Vagina (tissue), 2 donors: ENCODE data around the gene PDE3A. TPM values are rescaled to one million over a fixed set of nuclear protein-coding genes. Genes with fewer than 3 reads are reported as not detected.

Source experiments
- DNase-seq, 2 donors: peaks; one replicate each; pipeline ENCODE4 v3.0.0-alpha.2; 2017; ENCODE audit errors: extremely low spot score in 2 of 2
- H3K27ac ChIP-seq: fragments of 200-600 bp; sonication (generic); one replicate; pipeline ENCODE4 v1.5.1; 2019
- H3K27me3 ChIP-seq: fragments of 200-600 bp; sonication (generic); one replicate; pipeline ENCODE4 v1.5.1; 2019
- H3K36me3 ChIP-seq, 2 donors: fragments of 200-600 bp; sonication (generic); one replicate each; pipeline ENCODE4 v1.5.1; 2017 to 2019
- H3K4me1 ChIP-seq: fragments of 200-600 bp; sonication (generic); one replicate; pipeline ENCODE4 v1.5.1; 2019
- H3K4me3 ChIP-seq, 2 donors: fragments of 200-600 bp; sonication (generic); 1 replicate in 1 of 2; 2 replicates in 1 of 2; pipeline ENCODE4 v1.5.1; 2016 to 2019
- H3K9me3 ChIP-seq: fragments of 200-600 bp; sonication (generic); one replicate; pipeline ENCODE4 v1.5.1; 2019
- CTCF ChIP-seq, 3 experiments: fragments of 450-650 bp in 2 of 3; fragments of 200-600 bp in 1 of 3; sonication (generic) in 1 of 3; IDR thresholded peaks; one replicate each; pipeline ENCODE4 v1.5.1; 2017 to 2019; ENCODE audit warnings: antibody characterized with exemption in 3 of 3, mild to moderate bottlenecking in 2 of 3, moderate library complexity in 2 of 3
- POLR2A ChIP-seq, 2 donors: fragments of 450-650 bp; IDR thresholded peaks; one replicate each; pipeline ENCODE4 v1.6.1; 2017; ENCODE audit warnings: antibody characterized with exemption in 2 of 2, mild to moderate bottlenecking in 2 of 2, moderate library complexity in 2 of 2
- POLR2AphosphoS5 ChIP-seq, 2 donors: sonication (generic); formaldehyde crosslinking; IDR thresholded peaks; one replicate each; pipeline ENCODE4 v1.9.0; 2017; ENCODE audit warnings: antibody characterized with exemption in 2 of 2, mild to moderate bottlenecking in 2 of 2, low read depth in 1 of 2; ENCODE audit not compliant: insufficient read depth in 1 of 2
- intact Hi-C: fragments of 100-400 bp; cut with DNase I; formaldehyde crosslinking; loops from one replicate; pipeline ENCODE4 v1.15.1; 2023
- total RNA-seq: library from RNA; depleted of rRNA; stranded (reverse); fragments of >200 nt; gene quantifications from one replicate; pipeline ENCODE4 v1.2.3, GENCODE V29; 2016

Gene PDE3A
- total RNA-seq, 1 donor from 2014 or later: 9.6 TPM

GRCh38 chr12:20444595-20445170 is 76.3 kb downstream of the PDE3A start:
- TF ChIP-seq CTCF (IDR thresholded peaks at IDR 0.05): no peak
- TF ChIP-seq POLR2AphosphoS5 (IDR thresholded peaks at IDR 0.05; ENCODE audit: insufficient read depth in 1 of 2, low read depth in 1 of 2): no peak
- TF ChIP-seq POLR2A (IDR thresholded peaks at IDR 0.05): no peak
- no peak overlapping the region for H3K4me3 ChIP-seq
- intact Hi-C loops: no loop called here
- peaks cover 6% of the 10 kb centered on the region for H3K4me1 ChIP-seq
- DNase-seq: no peak
- no peak overlapping the region for H3K27ac ChIP-seq
- no peaks in the 10 kb centered on the region for H3K27me3 ChIP-seq
- no peaks in the 10 kb centered on the region for H3K9me3 ChIP-seq
- H3K36me3 ChIP-seq: no peaks in the 10 kb centered on the region

- no peaks in the 10 kb centered on the region for H3K36me3 ChIP-seq
- intact Hi-C loops: no loop called here
Observed at GRCh38 chr12:20445687-20446086, 77.3 kb downstream of the PDE3A start.

GRCh38 chr12:20446836-20447235 is 78.5 kb downstream of the PDE3A start:
- no peaks in the 10 kb centered on the region for H3K9me3 ChIP-seq
- TF ChIP-seq POLR2AphosphoS5 (IDR thresholded peaks at IDR 0.05; ENCODE audit: insufficient read depth in 1 of 2, low read depth in 1 of 2): no peak
- TF ChIP-seq POLR2A (IDR thresholded peaks at IDR 0.05): no peak
- no peak for TF ChIP-seq CTCF (IDR thresholded peaks at IDR 0.05)
- intact Hi-C loops: no loop called here
- H3K27me3 ChIP-seq: no peaks in the 10 kb centered on the region
- no peak for DNase-seq
- peaks cover 6% of the 10 kb centered on the region for H3K4me1 ChIP-seq
- no peak overlapping the region for H3K27ac ChIP-seq
- H3K36me3 ChIP-seq: no peaks in the 10 kb centered on the region
- H3K4me3 ChIP-seq: no peak overlapping the region

More at GRCh38 chr12:20445687-20446086, 77.3 kb downstream of the PDE3A start:
- Histone ChIP-seq H3K4me1 (peaks cover 6% of the 10 kb centered on the region), H3K9me3 (no peaks in the 10 kb centered on the region), H3K27me3 (no peaks in the 10 kb centered on the region), H3K4me3 (no peak overlapping the region), H3K27ac (no peak overlapping the region)
- DNase-seq: no peak
- TF ChIP-seq POLR2AphosphoS5 (IDR thresholded peaks at IDR 0.05; ENCODE audit: insufficient read depth in 1 of 2, low read depth in 1 of 2) (peak in 1 of 2 donors; percentile 20), CTCF (IDR thresholded peaks at IDR 0.05) (no peak), POLR2A (IDR thresholded peaks at IDR 0.05) (no peak)

- Histone ChIP-seq H3K27ac (no peak overlapping the region), H3K4me1 (peaks cover 4% of the 10 kb centered on the region)
- TF ChIP-seq POLR2A (IDR thresholded peaks at IDR 0.05) (no peak), CTCF (IDR thresholded peaks at IDR 0.05) (no peak), POLR2AphosphoS5 (IDR thresholded peaks at IDR 0.05; ENCODE audit: insufficient read depth in 1 of 2, low read depth in 1 of 2) (no peak)
Observed at GRCh38 chr12:20448781-20449180, 80.4 kb downstream of the PDE3A start.

GRCh38 chr12:20450591-20451180 is 82.3 kb downstream of the PDE3A start:
- Histone ChIP-seq H3K4me1 (no peaks in the 10 kb centered on the region), H3K9me3 (no peaks in the 10 kb centered on the region), H3K4me3 (no peak overlapping the region), H3K27me3 (no peaks in the 10 kb centered on the region), H3K36me3 (no peaks in the 10 kb centered on the region), H3K27ac (no peak overlapping the region)
- no peak for TF ChIP-seq POLR2A (IDR thresholded peaks at IDR 0.05)
- no peak for TF ChIP-seq CTCF (IDR thresholded peaks at IDR 0.05)
- TF ChIP-seq POLR2AphosphoS5 (IDR thresholded peaks at IDR 0.05; ENCODE audit: insufficient read depth in 1 of 2, low read depth in 1 of 2): no peak
- no peak for DNase-seq
- intact Hi-C loops: no loop called here

More at GRCh38 chr12:20448781-20449180, 80.4 kb downstream of the PDE3A start:
- Histone ChIP-seq H3K36me3 (no peaks in the 10 kb centered on the region), H3K4me3 (no peak overlapping the region), H3K9me3 (no peaks in the 10 kb centered on the region), H3K27me3 (no peaks in the 10 kb centered on the region)
- intact Hi-C loops: no loop called here
- no peak for DNase-seq
